CD4-positive, alpha-beta T cell treated with Interleukin-4 for 1 hour (primary cell): Measurements from ENCODE around the gene CCDC88B.
A peak's percentile ranks its signal among the peaks of the same experiment; 100 is the strongest.
"Not testable (repeated sequence)": the region's sequence is repeated elsewhere in the genome, so short reads cannot be mapped to it uniquely, and the experiment has no call there.

Experiments
- DNase-seq, 2 donors: peaks; one replicate each; pipeline ENCODE4 v3.0.0-alpha.2; 2020 to 2022

Gene CCDC88B

GRCh38 chr11:64305691-64306562 is 34.1 kb upstream of the CCDC88B start:
- DNase-seq = peak; percentile 79

GRCh38 chr11:64306563-64306875 is 33.5 kb upstream of the CCDC88B start:
- DNase-seq = no peak

GRCh38 chr11:64306876-64307622 is 33.0 kb upstream of the CCDC88B start:
- DNase-seq = no peak

DNA sequence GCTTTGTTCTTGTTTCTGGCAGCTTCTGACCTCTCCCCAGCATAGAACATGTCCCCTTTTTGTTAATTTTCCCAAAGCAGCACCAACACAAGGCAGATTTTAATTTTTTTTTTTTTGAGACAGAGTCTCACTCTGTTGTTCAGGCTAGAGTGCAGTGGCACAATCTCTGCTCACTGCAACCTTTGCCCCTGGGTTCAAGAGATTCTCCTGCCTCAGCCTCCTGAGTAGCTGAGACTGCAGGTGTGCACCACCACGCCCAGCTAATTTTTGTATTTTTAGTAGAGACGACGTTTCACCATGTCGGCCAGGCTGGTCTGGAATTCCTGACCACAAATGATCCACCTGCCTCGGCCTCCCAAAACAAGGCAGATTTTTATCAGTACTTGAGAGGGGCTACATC is 32.2 kb upstream of the CCDC88B start:
- DNase-seq = not testable (repeated sequence)

DNA sequence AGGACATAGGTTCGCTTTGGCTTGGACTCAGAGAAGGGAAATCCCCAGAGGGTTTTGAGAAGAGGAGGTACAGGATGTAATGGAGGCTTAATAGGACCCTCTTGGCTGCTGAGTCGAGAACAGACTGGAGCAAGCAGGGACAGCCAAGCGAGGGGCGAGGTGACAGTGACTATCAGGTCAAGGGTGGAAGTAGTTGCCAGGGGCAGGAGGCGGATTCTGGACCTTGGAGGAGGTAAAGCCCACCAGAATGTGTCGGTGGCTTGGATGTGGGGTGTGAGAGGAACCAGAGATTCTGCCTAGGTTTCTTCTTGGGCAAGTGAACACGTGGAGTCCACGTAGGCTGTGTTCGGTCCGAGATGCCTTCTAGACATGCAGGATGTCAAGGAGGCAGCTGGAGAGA is 27.1 kb upstream of the CCDC88B start:
- no peak for DNase-seq

DNA sequence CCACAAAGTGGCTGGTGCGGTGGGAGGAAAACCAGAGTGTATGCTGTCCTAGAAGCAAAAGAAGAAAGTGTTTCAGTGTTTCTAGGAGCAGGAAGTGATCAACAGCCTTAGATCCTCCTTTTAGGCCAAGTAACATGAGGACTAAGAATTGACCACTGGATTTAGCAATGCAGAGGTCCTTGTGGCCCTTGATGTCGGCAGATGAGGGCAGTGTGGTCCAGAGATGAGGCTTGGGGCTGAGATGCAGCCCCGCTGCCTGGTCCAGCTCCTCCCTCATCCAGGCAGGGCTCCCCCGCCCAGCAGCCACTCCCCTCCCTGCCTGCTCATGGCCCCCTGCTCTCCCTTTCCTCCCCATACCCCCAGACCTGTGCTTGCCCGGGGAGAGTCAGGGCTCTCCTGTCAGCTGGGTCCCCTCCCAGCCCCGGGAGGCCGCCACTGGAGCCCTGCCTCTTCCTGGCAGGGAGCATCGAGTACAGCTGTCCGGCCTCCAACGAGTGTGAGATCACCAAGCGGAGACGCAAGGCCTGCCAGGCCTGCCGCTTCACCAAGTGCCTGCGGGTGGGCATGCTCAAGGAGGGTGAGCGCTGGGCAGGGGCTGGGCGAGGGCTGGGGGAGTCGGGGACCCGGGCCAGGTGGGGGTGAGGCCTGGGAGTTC is 26.4 kb upstream of the CCDC88B start:
- no peak for DNase-seq

DNA sequence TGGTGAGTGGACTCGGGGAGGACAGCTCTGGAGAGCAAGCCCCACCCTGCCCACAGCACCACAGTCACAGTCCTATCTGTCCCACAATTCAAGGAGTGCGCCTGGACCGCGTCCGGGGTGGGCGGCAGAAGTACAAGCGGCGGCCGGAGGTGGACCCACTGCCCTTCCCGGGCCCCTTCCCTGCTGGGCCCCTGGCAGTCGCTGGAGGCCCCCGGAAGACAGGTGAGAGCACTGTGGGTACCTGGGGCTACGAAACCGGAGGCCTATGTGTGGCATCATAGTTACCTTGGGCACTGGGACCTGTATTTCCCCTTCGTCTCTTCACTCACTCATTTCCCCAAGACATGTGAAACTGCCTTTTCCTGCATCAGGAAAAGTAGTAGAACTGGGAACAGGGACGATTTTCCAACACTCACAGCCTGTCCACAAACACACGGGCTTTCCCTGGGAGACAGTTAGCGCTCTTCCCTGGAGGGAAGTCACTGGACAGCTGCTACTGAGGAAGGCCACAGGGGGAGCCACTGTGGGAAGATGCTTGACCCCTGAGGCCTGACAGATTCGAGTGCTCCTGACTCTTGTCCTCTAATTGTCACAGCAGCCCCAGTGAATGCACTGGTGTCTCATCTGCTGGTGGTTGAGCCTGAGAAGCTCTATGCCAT is 25.7 kb upstream of the CCDC88B start:
- DNase-seq = no peak

- DNase-seq = no peak
These were observed 25.0 kb upstream of the CCDC88B start for GRCh38 chr11:64314805-64315561.

DNA sequence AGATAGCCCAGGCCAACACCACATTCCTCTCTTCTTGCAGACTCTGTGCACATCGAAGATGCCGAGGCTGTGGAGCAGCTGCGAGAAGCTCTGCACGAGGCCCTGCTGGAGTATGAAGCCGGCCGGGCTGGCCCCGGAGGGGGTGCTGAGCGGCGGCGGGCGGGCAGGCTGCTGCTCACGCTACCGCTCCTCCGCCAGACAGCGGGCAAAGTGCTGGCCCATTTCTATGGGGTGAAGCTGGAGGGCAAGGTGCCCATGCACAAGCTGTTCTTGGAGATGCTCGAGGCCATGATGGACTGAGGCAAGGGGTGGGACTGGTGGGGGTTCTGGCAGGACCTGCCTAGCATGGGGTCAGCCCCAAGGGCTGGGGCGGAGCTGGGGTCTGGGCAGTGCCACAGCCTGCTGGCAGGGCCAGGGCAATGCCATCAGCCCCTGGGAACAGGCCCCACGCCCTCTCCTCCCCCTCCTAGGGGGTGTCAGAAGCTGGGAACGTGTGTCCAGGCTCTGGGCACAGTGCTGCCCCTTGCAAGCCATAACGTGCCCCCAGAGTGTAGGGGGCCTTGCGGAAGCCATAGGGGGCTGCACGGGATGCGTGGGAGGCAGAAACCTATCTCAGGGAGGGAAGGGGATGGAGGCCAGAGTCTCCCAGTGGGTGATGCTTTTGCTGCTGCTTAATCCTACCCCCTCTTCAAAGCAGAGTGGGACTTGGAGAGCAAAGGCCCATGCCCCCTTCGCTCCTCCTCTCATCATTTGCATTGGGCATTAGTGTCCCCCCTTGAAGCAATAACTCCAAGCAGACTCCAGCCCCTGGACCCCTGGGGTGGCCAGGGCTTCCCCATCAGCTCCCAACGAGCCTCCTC is 24.1 kb upstream of the CCDC88B start:
- DNase-seq = not testable (repeated sequence)

DNA sequence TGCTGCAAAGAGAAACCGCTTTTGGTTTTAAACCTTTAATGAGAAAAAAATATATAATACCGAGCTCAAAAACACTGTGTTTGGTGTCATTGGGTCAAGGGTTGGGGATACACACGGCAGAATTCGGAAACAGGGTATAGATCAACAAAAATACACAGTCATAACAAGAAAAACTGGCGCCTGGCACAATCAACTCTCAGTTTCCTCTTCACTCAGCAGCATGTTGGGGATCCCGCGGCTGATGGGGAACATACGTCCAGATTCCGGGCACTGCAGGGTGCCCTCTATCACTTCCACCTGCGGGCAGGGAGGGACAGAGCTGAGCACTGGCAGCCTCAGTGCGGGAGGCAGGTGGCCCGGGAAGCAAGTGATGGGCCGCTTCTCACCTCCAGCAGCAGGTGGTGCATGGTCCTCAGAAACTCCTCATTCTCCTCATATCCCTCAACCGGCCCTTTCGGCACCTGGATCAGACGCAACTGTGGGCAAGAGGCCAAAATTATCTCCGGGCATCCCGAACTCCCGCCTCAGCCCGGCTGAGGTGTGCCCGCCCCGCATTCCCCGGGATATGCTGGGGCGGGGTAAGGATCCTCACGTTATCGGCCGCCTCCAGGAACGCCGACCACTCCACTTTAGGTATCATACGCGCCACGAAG is 23.2 kb upstream of the CCDC88B start:
- peak; percentile 45 to 49 for DNase-seq

GRCh38 chr11:64317325-64317960 is 22.6 kb upstream of the CCDC88B start, which contains the start of gene TRMT112:
TRMT112 (minus strand) TSS chr11:64317559; CDS start chr11:64317526, 33 bp downstream.
- peak; percentile 98 to 99 for DNase-seq

GRCh38 chr11:64317961-64318765 is 21.8 kb upstream of the CCDC88B start, which contains the start of gene PRDX5:
PRDX5 (plus strand) TSS chr11:64318121; CDS start chr11:64318216, 95 bp downstream.
- DNase-seq = peak; percentile 97 to 98

DNA sequence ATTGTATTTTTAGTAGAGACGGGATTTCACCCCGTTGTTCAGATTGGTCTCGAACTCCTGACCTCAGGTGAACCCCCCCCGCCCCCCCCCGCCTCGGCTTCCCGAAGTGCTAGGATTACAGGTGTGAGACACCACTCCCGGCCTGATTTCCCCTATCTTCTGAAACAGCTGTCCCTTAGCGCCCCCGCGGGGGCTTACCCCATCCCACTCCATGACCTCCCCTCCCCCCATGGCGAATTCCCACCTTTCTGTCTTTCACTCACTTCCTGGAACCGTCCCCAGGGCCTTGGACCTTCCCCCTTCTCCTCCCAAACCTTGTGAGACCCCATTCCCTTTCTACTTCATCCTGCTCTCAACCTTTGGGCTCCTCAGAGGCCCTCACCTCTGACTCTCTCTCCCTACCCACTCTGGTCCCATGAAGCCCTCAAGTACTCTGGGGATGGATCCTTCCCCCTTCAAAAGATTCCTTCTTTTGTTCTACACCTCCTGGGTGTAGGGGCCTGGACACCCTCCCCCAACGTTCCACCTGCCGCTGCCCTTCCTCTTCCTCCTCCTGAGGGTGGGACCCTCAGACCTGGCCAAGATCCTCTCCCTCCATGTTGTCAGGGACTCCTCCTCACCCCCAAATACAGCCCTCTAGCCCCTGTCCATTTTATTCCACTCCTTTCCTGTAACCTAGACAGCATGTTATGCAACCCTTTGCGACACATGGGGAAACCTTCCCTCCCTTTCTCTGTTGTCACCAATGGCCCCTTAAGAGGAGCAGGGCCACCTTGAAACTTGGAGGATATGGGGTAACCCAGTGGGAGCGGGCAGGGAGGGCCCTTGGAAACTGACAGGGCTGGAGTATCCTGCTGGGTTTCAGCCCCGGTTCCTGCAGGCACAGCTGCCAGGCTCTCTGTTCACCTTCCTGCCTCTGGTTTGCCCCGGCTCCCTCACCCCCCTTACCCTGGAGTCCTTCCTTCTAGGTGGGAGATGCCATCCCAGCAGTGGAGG is 20.9 kb upstream of the CCDC88B start:
- no peak for DNase-seq

GRCh38 chr11:64320556-64320955 is 19.4 kb upstream of the CCDC88B start:
- no peak for DNase-seq

DNA sequence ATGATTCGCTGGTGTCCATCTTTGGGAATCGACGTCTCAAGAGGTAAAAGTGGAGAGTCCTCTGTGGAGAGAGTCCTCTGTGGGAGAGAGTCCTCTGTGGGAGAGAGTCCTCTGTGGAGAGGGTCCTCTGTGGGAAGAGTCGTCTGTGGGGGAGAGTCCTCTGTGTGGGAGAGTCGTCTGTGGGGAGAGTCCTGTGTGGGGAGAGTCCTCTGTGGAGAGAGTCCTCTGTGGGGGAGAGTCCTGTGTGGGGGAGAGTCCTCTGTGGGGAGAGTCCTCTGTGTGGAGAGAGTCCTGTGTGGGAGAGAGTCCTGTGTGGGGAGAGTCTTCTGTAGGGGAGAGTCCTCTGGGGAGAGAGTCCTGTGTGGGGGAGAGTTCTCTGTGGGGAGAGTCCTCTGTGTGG is 19.0 kb upstream of the CCDC88B start:
- DNase-seq = no peak

DNA sequence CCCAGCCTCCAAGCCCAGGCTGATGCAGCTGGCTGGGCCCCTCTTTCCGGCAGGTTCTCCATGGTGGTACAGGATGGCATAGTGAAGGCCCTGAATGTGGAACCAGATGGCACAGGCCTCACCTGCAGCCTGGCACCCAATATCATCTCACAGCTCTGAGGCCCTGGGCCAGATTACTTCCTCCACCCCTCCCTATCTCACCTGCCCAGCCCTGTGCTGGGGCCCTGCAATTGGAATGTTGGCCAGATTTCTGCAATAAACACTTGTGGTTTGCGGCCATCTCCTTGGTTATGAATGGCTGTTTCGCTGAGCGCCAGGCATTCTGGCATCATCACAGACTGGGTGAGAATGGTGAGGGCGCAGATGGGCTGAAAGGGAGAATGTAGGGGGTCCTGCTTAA is 18.5 kb upstream of the CCDC88B start:
- DNase-seq = no peak

DNA sequence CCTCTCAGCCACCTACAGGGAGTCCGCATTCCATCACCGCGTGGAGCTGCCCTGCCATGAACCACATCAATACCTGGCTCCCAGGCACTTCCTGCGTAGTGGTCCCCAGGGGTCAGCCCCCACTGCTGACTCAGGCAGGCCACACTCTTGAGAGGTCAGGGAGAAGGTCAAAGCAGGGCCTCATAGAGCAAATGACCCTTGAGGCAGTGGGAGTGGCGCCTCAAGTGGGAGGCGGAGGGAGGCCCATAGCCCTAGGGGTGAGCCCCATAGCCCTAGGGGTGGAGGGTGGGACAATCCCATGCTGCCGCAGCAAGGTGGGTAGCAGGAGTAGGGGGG is 17.1 kb upstream of the CCDC88B start:
- DNase-seq = no peak

DNA sequence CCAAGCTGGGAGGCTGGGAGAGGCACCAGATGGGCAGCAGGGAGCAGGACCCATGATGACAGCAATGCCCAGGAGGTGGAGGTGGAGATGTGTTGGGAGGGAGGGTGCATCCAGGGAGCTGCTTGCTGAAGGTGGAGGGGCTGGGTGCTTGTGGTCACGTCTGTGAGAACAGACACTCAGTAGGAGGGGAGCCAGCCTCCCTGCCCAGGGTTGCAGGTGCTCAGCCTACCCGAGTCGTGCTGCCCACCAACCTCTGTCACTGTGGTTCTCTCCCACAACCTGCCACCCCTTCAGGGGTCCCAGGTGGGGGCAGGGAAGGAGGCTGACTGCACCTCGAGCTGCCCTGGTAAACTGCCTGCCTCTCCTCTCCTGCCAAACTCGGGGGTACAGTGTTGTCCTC is 16.6 kb upstream of the CCDC88B start:
- DNase-seq = no peak
